Measurements from ENCODE around the gene TRMT1. TPM values are rescaled to one million over a fixed set of nuclear protein-coding genes. Genes with fewer than 3 reads are reported as not detected.
A peak's percentile ranks its signal among the peaks of the same experiment; 100 is the strongest.

The TRMT1 gene
- total and polyA plus RNA-seq, 7 donors = 31.6 to 87.1 (median 42.3) TPM

DNA sequence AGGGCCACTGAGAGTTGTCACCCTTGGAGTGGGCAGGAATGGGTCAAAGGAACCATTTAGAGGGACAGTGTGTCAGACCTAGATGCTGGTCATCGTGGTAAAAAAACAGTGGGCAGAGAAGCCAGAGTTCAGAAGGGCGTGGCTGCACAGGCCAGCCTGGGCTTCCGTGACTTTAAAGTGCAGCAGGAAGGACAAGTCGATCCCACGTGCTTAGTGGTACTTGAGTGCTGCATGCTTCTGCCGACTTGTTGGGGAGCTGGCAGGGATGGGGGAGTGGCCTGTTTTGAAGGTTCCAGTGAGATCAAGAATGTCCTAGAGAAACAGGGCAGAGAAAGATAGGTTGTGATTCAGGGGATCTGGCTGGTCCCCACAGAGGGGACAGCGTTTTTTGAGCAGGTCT, 30.9 kb downstream of the TRMT1 start:
- H3K4me1 ChIP-seq = peaks cover 18% of the 10 kb centered on the region

DNA sequence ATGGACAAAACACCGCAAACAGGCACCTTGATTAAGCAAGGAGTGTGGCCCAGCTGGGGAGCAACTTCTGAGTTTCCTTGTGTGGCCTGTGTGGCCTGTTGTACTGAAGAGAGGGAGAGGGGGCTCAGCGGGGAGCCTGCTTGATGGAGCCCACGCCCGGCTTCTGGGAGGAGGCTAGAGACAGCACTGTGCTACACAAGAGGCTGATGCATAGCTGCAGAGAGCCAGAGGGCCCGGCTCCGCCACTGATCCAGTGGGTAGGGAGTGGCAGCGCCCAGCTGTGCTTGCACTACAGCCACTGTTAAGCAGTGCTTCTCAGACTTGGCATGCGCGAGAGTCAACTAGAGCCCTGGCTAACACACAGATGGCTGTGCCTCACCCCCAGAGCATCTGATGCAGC, 32.9 kb downstream of the TRMT1 start:
- ATAC-seq (no peak), DNase-seq (no peak)
- intact Hi-C loops (cut with DNase I) = no loop called here
- H3K36me3 ChIP-seq (ENCODE audit: insufficient read depth in 1 of 2, low read depth in 1 of 2) = peaks cover 0 to 77% of the 10 kb centered on the region in 2 donors
- TF ChIP-seq, protein P1, sequence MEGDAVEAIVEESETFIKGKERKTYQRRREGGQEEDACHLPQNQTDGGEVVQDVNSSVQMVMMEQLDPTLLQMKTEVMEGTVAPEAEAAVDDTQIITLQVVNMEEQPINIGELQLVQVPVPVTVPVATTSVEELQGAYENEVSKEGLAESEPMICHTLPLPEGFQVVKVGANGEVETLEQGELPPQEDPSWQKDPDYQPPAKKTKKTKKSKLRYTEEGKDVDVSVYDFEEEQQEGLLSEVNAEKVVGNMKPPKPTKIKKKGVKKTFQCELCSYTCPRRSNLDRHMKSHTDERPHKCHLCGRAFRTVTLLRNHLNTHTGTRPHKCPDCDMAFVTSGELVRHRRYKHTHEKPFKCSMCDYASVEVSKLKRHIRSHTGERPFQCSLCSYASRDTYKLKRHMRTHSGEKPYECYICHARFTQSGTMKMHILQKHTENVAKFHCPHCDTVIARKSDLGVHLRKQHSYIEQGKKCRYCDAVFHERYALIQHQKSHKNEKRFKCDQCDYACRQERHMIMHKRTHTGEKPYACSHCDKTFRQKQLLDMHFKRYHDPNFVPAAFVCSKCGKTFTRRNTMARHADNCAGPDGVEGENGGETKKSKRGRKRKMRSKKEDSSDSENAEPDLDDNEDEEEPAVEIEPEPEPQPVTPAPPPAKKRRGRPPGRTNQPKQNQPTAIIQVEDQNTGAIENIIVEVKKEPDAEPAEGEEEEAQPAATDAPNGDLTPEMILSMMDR (IDR thresholded peaks at IDR 0.05) = no peak
- H3K4me3 ChIP-seq = no peak overlapping the region
- H3K9me3 ChIP-seq = no peaks in the 10 kb centered on the region
- H3K27me3 ChIP-seq (ENCODE audit: insufficient read depth in 3 of 3, low read length in 2 of 3) = no peaks in the 10 kb centered on the region
- peaks cover 27% of the 10 kb centered on the region for H3K4me1 ChIP-seq
- peak overlapping the region; percentile 58 for H3K27ac ChIP-seq
- 71 to 78% (median 77%) methylated on average over 9 of the region's 9 CpGs for WGBS, 3 donors

More for the DNA sequence above, 30.9 kb downstream of the TRMT1 start:
- H3K4me3 ChIP-seq = no peak overlapping the region
- ATAC-seq (no peak), DNase-seq (no peak)
- H3K36me3 ChIP-seq (ENCODE audit: insufficient read depth in 1 of 2, low read depth in 1 of 2) = peaks cover 0 to 85% of the 10 kb centered on the region in 2 donors
- no peaks in the 10 kb centered on the region for H3K27me3 ChIP-seq (ENCODE audit: insufficient read depth in 3 of 3, low read length in 2 of 3)
- TF ChIP-seq, protein P1 (IDR thresholded peaks at IDR 0.05) = no peak
- WGBS, 3 donors = 31 to 53% (median 36%) methylated on average over 7 of the region's 7 CpGs
- intact Hi-C loops (cut with DNase I) = no loop called here
- H3K9me3 ChIP-seq = no peaks in the 10 kb centered on the region
- H3K27ac ChIP-seq = no peak overlapping the region

DNA sequence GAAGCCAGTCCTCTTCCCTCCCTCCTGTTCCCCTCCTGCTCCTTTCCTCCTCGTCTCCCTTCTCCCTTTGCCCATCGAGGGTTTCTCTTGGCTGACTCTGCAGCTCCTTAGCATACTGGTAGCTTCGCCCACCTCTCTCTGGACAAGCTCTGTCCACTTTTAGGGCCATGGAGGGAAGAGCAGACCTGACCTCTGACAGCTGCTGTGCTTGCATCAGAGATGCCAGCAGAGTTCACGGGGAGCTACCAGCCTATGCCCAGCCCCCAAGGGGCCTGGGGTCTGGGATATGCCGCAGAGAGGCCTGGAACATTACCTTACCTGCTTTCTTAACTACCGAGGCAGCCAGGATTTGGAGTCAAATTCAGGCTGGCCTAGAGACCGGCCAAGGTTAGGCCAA, 33.5 kb downstream of the TRMT1 start:
- WGBS, 3 donors = 51 to 56% (median 53%) methylated on average over 7 of the region's 7 CpGs
- Histone ChIP-seq H3K4me3 (no peak overlapping the region), H3K9me3 (no peaks in the 10 kb centered on the region), H3K36me3 (ENCODE audit: insufficient read depth in 1 of 2, low read depth in 1 of 2) (peaks cover 0 to 74% of the 10 kb centered on the region in 2 donors), H3K4me1 (peaks cover 33% of the 10 kb centered on the region), H3K27me3 (ENCODE audit: insufficient read depth in 3 of 3, low read length in 2 of 3) (no peaks in the 10 kb centered on the region), H3K27ac (peak overlapping the region; percentile 58)
- DNase-seq (no peak), ATAC-seq (no peak)
- intact Hi-C loops (cut with DNase I) = no loop called here
- TF ChIP-seq, protein P1 (IDR thresholded peaks at IDR 0.05) = no peak

DNA sequence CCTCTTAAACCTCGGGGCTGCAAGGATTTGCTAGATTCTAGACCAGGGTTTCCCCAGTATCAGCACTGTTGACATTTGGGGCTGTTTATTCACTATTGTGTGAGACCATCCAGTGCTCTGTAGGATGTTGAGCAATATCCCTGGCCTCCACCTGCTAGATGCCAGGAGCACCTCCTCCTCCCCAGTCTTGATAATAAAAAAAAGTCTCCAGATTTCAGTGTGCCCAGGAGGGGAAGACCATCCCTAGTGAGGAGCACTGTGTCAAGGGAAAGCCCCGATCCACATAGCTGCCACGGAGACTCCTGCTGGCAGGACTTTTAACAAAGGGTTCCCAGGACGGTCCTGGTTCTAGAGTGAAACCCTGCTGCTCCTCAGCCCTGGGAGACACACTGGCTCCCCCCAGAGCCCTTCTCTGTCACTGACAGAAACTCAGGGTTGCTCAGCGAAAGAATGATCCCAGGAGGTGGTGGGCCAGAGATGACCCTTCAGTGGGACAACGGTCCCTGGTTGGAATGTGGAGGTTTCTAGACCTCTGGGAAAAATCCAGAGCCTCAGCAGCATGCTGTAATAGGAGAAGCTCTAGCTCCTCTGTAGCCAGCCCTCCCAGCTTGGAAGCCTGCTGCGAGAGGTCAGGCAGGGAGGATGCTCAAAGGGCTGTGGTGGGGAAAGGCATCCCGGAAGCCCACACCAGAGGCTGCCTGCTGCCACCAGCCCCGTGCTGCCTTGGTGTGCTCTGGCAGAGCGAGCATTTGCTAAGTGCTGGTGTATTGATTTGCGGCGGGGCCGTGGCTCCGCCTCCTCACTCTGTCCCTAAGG, 34.1 kb downstream of the TRMT1 start:
- Histone ChIP-seq H3K27ac (peak overlapping the region; percentile 58), H3K4me1 (peaks cover 39% of the 10 kb centered on the region), H3K36me3 (ENCODE audit: insufficient read depth in 1 of 2, low read depth in 1 of 2) (peaks cover 0 to 68% of the 10 kb centered on the region in 2 donors), H3K9me3 (no peaks in the 10 kb centered on the region), H3K4me3 (no peak overlapping the region), H3K27me3 (ENCODE audit: insufficient read depth in 3 of 3, low read length in 2 of 3) (no peaks in the 10 kb centered on the region)
- no peak for DNase-seq
- intact Hi-C loops (cut with DNase I) = no loop called here
- peak; percentile 55 to 69 (median 64) for ATAC-seq
- TF ChIP-seq, protein P1 (IDR thresholded peaks at IDR 0.05) = peak; percentile 21
- WGBS, 3 donors = 37 to 50% (median 41%) methylated on average over 14 of the region's 14 CpGs
